Right atrium auricular region (tissue), 2 donors: ENCODE results near the gene VSIG8. TPM values are rescaled to one million over a fixed set of nuclear protein-coding genes. Genes with fewer than 3 reads are reported as not detected.

Source experiments
- DNase-seq: peaks from one replicate; pipeline ENCODE4 v3.0.0-alpha.2; 2019; ENCODE audit warnings: low spot score
- H3K27ac ChIP-seq, 2 donors: fragments of 200-600 bp; sonication (generic); 1 replicate in 1 of 2; 2 replicates in 1 of 2; pipeline ENCODE4 v1.5.1; 2016 to 2019
- H3K27me3 ChIP-seq, 2 donors: fragments of 200-600 bp; sonication (generic); one replicate each; pipeline versions ENCODE4 v1.5.1 to v1.6.0; 2017 to 2019
- H3K36me3 ChIP-seq: fragments of 200-600 bp; sonication (generic); one replicate; pipeline ENCODE4 v1.5.1; 2016
- H3K4me1 ChIP-seq, 2 donors: fragments of 200-600 bp; sonication (generic); one replicate each; pipeline versions ENCODE4 v1.5.1 to v1.6.0; 2017 to 2019
- H3K4me3 ChIP-seq, 2 donors: fragments of 200-600 bp; sonication (generic); 1 replicate in 1 of 2; 2 replicates in 1 of 2; pipeline ENCODE4 v1.5.1; 2017 to 2019; ENCODE audit warnings: mild to moderate bottlenecking in 1 of 2, moderate library complexity in 1 of 2
- H3K9me3 ChIP-seq, 2 donors: fragments of 200-600 bp; sonication (generic); one replicate each; pipeline ENCODE4 v1.5.1; 2019
- total RNA-seq, 2 donors: library from RNA; depleted of rRNA; stranded (reverse); fragments of >200 nt; gene quantifications; one replicate each; pipeline ENCODE4 v1.1.0, GENCODE V29; 2016
- TF ChIP-seq, protein P1 (sequence below), 2 donors: fragments of 200-600 bp; sonication (generic); IDR thresholded peaks; one replicate each; pipeline ENCODE4 v1.5.1; 2019; ENCODE audit warnings: antibody characterized with exemption in 2 of 2

VSIG8 gene
- total RNA-seq, 2 donors from 2014 or later, result not detected

DNA sequence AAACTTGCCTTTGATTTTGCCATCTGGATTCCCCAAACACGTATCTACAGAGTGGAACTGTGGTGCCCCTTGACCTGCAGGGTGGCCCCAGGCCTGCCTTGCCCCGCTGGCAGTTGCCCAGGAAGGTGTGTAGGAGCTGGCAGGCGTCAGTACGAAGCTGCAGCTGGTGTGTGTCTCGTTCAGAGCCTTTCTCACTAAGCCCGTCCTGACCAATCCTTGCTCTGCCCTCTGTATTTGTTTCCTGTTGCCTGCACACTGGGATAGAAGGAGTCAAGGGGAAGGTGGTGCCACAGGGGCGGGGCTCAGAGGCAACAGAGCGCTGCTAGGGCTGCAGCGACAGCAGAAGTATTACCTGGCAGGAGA is 5.2 kb upstream of the VSIG8 start:
- Histone ChIP-seq H3K36me3 (no peaks in the 10 kb centered on the region), H3K4me1 (peaks cover 0 to 16% of the 10 kb centered on the region in 2 donors), H3K9me3 (no peaks in the 10 kb centered on the region), H3K4me3 (peak overlapping the region in 1 of 2 donors; percentile 13), H3K27ac (no peak overlapping the region), H3K27me3 (no peaks in the 10 kb centered on the region)
- TF ChIP-seq, protein P1, sequence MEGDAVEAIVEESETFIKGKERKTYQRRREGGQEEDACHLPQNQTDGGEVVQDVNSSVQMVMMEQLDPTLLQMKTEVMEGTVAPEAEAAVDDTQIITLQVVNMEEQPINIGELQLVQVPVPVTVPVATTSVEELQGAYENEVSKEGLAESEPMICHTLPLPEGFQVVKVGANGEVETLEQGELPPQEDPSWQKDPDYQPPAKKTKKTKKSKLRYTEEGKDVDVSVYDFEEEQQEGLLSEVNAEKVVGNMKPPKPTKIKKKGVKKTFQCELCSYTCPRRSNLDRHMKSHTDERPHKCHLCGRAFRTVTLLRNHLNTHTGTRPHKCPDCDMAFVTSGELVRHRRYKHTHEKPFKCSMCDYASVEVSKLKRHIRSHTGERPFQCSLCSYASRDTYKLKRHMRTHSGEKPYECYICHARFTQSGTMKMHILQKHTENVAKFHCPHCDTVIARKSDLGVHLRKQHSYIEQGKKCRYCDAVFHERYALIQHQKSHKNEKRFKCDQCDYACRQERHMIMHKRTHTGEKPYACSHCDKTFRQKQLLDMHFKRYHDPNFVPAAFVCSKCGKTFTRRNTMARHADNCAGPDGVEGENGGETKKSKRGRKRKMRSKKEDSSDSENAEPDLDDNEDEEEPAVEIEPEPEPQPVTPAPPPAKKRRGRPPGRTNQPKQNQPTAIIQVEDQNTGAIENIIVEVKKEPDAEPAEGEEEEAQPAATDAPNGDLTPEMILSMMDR (IDR thresholded peaks at IDR 0.05), result no peak
- DNase-seq, result no peak

DNA sequence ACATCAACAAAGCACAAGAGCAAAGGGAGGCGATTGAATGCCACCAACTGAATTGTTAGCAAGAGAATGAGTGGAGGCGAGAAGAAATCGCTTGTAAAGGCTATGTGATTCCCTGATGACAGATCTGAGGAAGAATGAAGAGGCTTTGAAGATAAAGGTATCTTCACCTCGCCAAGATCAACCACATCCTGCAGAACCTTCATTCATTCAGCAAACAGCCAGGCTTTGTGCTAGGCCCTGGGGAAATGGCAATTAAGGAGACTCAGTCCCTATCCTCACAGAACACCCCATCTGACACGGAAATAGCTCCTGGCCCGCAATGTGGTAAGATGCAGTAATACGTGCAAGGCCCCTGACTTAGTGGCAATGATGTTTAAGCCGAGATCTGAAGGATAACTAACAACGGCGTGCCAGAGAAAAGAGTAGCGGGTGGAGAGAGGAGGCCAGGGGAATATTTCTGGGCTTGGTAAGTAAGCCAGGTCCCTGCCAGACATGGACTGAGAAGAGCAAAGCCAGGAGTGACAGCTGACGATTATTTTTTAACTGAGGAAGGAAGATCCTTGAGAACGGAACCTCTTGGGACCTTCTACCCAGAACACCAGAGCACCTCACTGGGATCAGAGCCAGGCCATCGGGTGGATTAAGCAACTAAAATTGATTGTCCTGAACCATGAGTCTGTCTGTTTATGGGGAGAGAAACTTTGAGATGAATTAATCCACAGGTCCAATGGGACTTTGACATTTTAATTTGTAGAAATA is 4.6 kb upstream of the VSIG8 start:
- Histone ChIP-seq H3K27me3 (no peaks in the 10 kb centered on the region), H3K4me3 (peak overlapping the region in 1 of 2 donors; percentile 13), H3K36me3 (no peaks in the 10 kb centered on the region), H3K9me3 (no peaks in the 10 kb centered on the region), H3K27ac (no peak overlapping the region), H3K4me1 (peaks cover 0 to 16% of the 10 kb centered on the region in 2 donors)
- DNase-seq, result no peak
- TF ChIP-seq, protein P1 (IDR thresholded peaks at IDR 0.05), result no peak

DNA sequence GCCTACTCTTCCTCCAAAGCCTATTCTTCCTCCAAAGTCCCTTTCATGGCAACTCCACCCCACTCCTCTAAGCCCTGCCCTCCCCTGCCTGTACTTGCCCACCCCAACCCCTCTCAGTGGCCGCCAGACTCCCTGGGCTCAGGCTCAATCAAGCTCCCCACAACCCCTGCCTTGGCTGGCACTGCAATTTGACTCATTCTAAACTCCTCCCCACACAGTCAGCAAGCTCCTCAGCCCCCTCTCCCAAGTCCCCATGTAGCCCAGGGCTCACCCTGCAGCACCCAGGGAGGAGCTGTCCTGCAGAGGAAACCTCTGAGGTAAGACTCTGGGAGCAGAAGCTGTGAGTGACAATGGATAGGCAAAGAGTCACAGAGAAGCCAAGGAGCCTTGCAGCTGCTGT is 3.6 kb upstream of the VSIG8 start:
- Histone ChIP-seq H3K27ac (no peak overlapping the region), H3K4me1 (peaks cover 0 to 16% of the 10 kb centered on the region in 2 donors), H3K36me3 (no peaks in the 10 kb centered on the region), H3K9me3 (no peaks in the 10 kb centered on the region), H3K27me3 (no peaks in the 10 kb centered on the region), H3K4me3 (no peak overlapping the region)
- DNase-seq, result no peak
- TF ChIP-seq, protein P1 (IDR thresholded peaks at IDR 0.05), result no peak

DNA sequence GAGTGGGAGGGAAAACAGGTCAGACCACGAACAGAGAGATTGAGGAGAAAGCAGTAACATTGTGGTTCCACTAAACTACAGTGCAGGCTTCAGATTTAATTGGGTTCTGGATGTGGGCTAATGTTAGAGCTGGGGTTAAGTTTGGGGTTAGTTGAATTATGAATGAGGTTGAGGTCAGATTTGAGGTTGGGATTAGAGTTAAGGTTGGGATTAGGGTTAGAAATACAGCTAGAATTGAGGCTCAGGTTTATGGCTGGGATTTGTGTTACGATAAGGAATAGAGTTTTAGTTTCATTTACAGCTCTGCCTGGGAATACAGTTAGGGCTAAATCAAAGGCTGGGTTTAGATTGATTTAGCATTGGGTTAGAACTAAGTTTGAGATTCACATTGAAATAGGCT is 1.8 kb upstream of the VSIG8 start:
- DNase-seq, result no peak
- no peak overlapping the region for H3K27ac ChIP-seq
- no peaks in the 10 kb centered on the region for H3K9me3 ChIP-seq
- peaks cover 0 to 20% of the 10 kb centered on the region in 2 donors for H3K4me1 ChIP-seq
- no peak overlapping the region for H3K4me3 ChIP-seq
- no peaks in the 10 kb centered on the region for H3K36me3 ChIP-seq
- H3K27me3 ChIP-seq, result no peaks in the 10 kb centered on the region
- TF ChIP-seq, protein P1 (IDR thresholded peaks at IDR 0.05), result no peak

DNA sequence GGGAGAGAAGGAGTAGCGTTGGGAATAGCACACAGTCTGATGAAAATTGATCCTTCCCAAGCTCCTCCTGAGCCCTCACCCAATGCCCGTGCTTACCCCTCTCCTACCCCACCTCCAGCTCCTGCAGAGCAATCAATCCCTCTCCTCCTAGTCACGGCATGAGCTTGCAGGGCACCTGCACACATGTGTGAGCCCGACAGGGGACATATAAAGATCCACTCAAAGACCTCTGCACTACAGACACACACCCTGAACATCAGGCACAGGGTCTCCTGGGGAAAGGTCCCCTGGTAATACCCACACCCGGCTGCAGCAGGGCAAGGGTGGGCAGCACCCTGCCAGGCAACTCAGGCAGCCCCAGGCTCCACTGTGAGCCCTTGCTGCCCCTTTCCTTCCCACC is 426 bp downstream of the VSIG8 start:
- no peaks in the 10 kb centered on the region for H3K36me3 ChIP-seq
- H3K9me3 ChIP-seq, result no peaks in the 10 kb centered on the region
- DNase-seq, result no peak
- no peak overlapping the region for H3K27ac ChIP-seq
- peaks cover 0 to 6% of the 10 kb centered on the region in 2 donors for H3K4me1 ChIP-seq
- H3K4me3 ChIP-seq, result no peak overlapping the region
- TF ChIP-seq, protein P1 (IDR thresholded peaks at IDR 0.05), result no peak
- H3K27me3 ChIP-seq, result no peaks in the 10 kb centered on the region

DNA sequence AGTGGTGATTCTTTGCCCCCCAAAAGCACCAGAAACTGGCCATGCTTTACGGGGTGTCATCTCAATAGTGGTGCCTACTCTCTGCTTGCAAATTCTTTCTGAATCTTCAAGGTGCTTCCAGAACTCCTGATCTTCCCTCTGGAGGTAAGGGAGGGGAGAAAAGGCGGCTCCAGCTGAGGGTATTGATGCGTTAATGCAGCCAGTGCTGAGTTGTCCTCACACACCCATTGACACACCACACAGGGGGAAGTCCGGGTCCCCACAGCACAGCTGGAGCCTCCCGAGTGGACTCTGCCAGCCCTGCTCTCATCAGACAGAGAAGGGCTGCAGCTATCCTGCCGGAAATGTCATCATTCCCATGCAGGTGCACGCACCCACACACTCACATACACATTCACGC is 1.2 kb downstream of the VSIG8 start:
- no peak for DNase-seq
- no peaks in the 10 kb centered on the region for H3K36me3 ChIP-seq
- H3K27ac ChIP-seq, result no peak overlapping the region
- no peaks in the 10 kb centered on the region for H3K9me3 ChIP-seq
- H3K4me1 ChIP-seq, result peaks cover 0 to 6% of the 10 kb centered on the region in 2 donors
- H3K27me3 ChIP-seq, result no peaks in the 10 kb centered on the region
- TF ChIP-seq, protein P1 (IDR thresholded peaks at IDR 0.05), result no peak
- H3K4me3 ChIP-seq, result no peak overlapping the region
